Breast epithelium (tissue), 4 donors: ENCODE results near the gene FUCA1. TPM values are rescaled to one million over a fixed set of nuclear protein-coding genes. Genes with fewer than 3 reads are reported as not detected.

Source experiments
- DNase-seq, 2 donors: peaks; one replicate each; pipeline ENCODE4 v3.0.0-alpha.2; 2019; ENCODE audit warnings: low spot score in 2 of 2
- H3K27ac ChIP-seq, 2 donors: fragments of 200-600 bp; sonication (generic) in 1 of 2; one replicate each; pipeline ENCODE4 v1.5.1; 2016 to 2019; ENCODE audit warnings: mild to moderate bottlenecking in 1 of 2
- H3K27me3 ChIP-seq, 2 donors: fragments of 200-600 bp; sonication (generic) in 1 of 2; one replicate each; pipeline versions ENCODE4 v1.5.1 to v1.6.0; 2017 to 2019; ENCODE audit warnings: control low read depth in 1 of 2, mild to moderate bottlenecking in 1 of 2
- H3K36me3 ChIP-seq: fragments of 200-600 bp; one replicate; pipeline ENCODE4 v1.5.1; 2019
- H3K4me1 ChIP-seq, 2 donors: fragments of 200-600 bp; sonication (generic); one replicate each; pipeline ENCODE4 v1.5.1; 2016 to 2019; ENCODE audit warnings: control low read depth in 1 of 2
- H3K4me3 ChIP-seq, 3 donors: fragments of 200-600 bp; sonication (generic); 1 replicate in 2 of 3; 2 replicates in 1 of 3; pipeline ENCODE4 v1.5.1; 2016 to 2019; ENCODE audit warnings: mild to moderate bottlenecking in 3 of 3, moderate library complexity in 2 of 3
- H3K9me3 ChIP-seq, 2 donors: fragments of 200-600 bp; sonication (generic) in 1 of 2; one replicate each; pipeline ENCODE4 v1.5.1; 2016 to 2019; ENCODE audit warnings: control low read depth in 1 of 2
- CTCF ChIP-seq, 3 donors: fragments of 450-650 bp; IDR thresholded peaks; one replicate each; pipeline ENCODE4 v1.5.1; 2016 to 2017; ENCODE audit warnings: antibody characterized with exemption in 3 of 3, mild to moderate bottlenecking in 3 of 3, moderate library complexity in 3 of 3
- POLR2A ChIP-seq: fragments of 450-650 bp; IDR thresholded peaks from one replicate; pipeline ENCODE4 v1.6.1; 2016; ENCODE audit warnings: antibody characterized with exemption, mild to moderate bottlenecking, moderate library complexity
- POLR2AphosphoS5 ChIP-seq, 3 donors: sonication (generic); formaldehyde crosslinking; IDR thresholded peaks; one replicate each; pipeline ENCODE4 v1.6.1; 2017; ENCODE audit warnings: antibody characterized with exemption in 3 of 3
- intact Hi-C: fragments of 100-400 bp; cut with DNase I; formaldehyde crosslinking; loops from one replicate; pipeline ENCODE4 v1.15.1; 2023; ENCODE audit warnings: low total_unique reads
- total RNA-seq, 3 donors: library from RNA; depleted of rRNA; stranded (reverse); fragments of >200 nt; gene quantifications; one replicate each; pipeline ENCODE4 v1.1.0, GENCODE V29; 2016

The FUCA1 gene
- total RNA-seq, result 10 to 100 TPM; 26.9 to 45.3 (median 44.2) TPM

GRCh38 chr1:23867895-23868556 lies at the start of gene FUCA1:
Gene FUCA1, minus strand, starts transcription at chr1:23868290. Its CDS starts 4 bp downstream, at chr1:23868286.
- H3K9me3 ChIP-seq, result no peaks in the 10 kb centered on the region
- H3K4me1 ChIP-seq, result no peaks in the 10 kb centered on the region
- intact Hi-C loops, result no loop called here
- TF ChIP-seq POLR2AphosphoS5 (IDR thresholded peaks at IDR 0.05) (peak; percentile 56 to 67 (median 58)), POLR2A (no peak), CTCF (IDR thresholded peaks at IDR 0.05) (peak; percentile 70 to 94 (median 85))
- no peaks in the 10 kb centered on the region for H3K27me3 ChIP-seq
- peak within 1 kb of the TSS; percentile 62 to 65 for H3K27ac ChIP-seq
- peak within 1 kb of the TSS; percentile 70 to 82 (median 79) for H3K4me3 ChIP-seq
- DNase-seq, result peak; percentile 87 to 89
- no peaks in the 10 kb centered on the region for H3K36me3 ChIP-seq

GRCh38 chr1:23916209-23917131 lies 48.4 kb upstream of the FUCA1 start:
- H3K36me3 ChIP-seq, result no peaks in the 10 kb centered on the region
- H3K27me3 ChIP-seq, result no peaks in the 10 kb centered on the region
- H3K4me1 ChIP-seq, result no peaks in the 10 kb centered on the region
- TF ChIP-seq CTCF (IDR thresholded peaks at IDR 0.05) (peak in 2 of 3 donors; percentile 29 to 33), POLR2AphosphoS5 (IDR thresholded peaks at IDR 0.05) (no peak)
- no peaks in the 10 kb centered on the region for H3K9me3 ChIP-seq
- intact Hi-C loops, result no loop called here
- peak in 1 of 2 donors; percentile 26 for DNase-seq
- H3K4me3 ChIP-seq, result no peak overlapping the region
- no peak overlapping the region for H3K27ac ChIP-seq

GRCh38 chr1:23915466-23915865 lies 47.4 kb upstream of the FUCA1 start:
- no peaks in the 10 kb centered on the region for H3K4me1 ChIP-seq
- intact Hi-C loops, result no loop called here
- H3K27ac ChIP-seq, result no peak overlapping the region
- H3K27me3 ChIP-seq, result no peaks in the 10 kb centered on the region
- TF ChIP-seq POLR2AphosphoS5 (IDR thresholded peaks at IDR 0.05) (no peak), POLR2A (no peak), CTCF (IDR thresholded peaks at IDR 0.05) (no peak)
- H3K36me3 ChIP-seq, result no peaks in the 10 kb centered on the region
- no peaks in the 10 kb centered on the region for H3K9me3 ChIP-seq
- no peak for DNase-seq
- no peak overlapping the region for H3K4me3 ChIP-seq

GRCh38 chr1:23914921-23915320 lies 46.8 kb upstream of the FUCA1 start:
- H3K36me3 ChIP-seq, result no peaks in the 10 kb centered on the region
- H3K27ac ChIP-seq, result no peak overlapping the region
- no peak overlapping the region for H3K4me3 ChIP-seq
- DNase-seq, result no peak
- H3K27me3 ChIP-seq, result no peaks in the 10 kb centered on the region
- intact Hi-C loops, result no loop called here
- no peaks in the 10 kb centered on the region for H3K9me3 ChIP-seq
- no peak for TF ChIP-seq CTCF (IDR thresholded peaks at IDR 0.05)
- TF ChIP-seq POLR2AphosphoS5 (IDR thresholded peaks at IDR 0.05), result no peak
- TF ChIP-seq POLR2A, result no peak
- no peaks in the 10 kb centered on the region for H3K4me1 ChIP-seq
